Activated CD4-positive, alpha-beta T cell treated with anti-CD3 and anti-CD28 coated beads, Interleukin-2, Interleukin-4, amounts not matched to agents 100 ng/mL and 50 ng/mL, durations not matched to agents 16 hours and 8 hours (primary cell): ENCODE measurements around the gene S100P.

Experiments used
- DNase-seq: peaks from one replicate; pipeline ENCODE4 v3.0.0-alpha.2; 2020; ENCODE audit warnings: low spot score

Gene S100P

GRCh38 chr4:6673191-6673659, 20.5 kb upstream of the S100P start:
- DNase-seq = peak; percentile 57

DNA sequence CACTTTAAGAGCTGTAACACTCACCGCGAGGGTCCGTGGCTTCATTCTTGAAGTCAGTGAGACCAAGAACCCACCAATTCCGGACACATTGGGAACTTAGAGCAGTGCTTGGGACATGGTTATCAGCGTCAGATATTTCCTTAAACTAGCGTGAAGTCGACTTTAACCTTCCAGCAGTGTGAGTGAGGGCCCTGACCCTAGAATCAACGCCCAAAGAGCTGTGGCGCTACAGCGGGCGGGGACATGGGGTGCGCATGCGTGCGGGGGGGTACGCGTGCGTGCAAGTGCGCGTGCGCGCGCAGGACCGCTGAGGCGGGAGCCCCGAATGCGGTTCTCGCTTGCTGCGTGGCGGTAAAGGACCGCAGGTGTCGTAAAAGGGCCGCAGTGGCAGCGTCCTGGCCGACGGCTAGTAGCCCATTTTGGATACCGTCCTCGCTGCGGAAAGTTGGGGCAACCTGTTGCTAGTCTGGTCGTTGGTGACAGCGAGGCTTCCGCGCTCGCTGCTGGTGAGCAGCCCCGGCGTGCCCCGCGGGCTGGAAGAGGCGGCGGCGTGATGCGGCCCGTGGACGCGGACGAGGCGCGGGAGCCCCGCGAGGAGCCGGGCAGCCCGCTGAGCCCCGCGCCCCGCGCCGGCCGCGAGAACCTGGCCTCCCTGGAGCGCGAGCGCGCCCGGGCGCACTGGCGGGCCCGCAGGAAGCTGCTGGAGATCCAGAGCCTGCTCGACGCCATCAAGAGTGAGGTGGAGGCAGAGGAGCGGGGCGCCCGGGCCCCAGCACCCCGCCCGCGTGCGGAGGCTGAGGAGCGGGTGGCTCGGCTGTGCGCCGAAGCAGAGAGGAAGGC, 19.8 kb upstream of the S100P start:
- peak; percentile 94 for DNase-seq

DNA sequence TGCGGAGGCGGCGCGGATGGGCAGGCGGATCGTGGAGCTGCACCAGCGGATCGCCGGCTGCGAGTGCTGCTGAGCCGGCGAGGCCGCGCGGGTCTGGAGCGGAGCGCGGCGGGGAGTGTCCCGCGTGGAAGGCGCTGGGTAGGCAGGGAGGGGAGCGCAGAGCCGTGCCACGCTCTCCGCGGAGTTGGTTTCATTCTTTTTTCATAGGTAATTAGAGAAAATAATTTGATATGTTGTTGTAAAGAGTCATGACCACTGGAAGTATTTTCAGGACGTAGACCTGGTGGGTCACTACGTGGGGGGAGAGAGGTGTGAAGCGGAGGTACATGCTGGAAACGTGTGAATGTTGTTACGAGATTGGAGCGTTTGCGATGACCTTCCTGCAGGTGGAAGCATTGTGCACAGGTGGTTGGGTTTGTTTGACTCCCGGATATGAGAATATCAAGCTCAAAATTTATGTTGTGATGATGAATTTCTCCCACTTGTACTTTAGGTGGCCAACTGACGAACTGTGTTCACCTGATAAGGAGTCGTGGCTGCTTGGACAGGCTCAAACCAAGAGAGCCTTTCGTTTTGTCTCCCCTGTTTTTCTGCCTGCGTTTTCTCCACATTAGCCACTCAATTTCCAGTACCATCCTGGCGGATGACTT, 19.1 kb upstream of the S100P start:
- DNase-seq = peak; percentile 81

DNA sequence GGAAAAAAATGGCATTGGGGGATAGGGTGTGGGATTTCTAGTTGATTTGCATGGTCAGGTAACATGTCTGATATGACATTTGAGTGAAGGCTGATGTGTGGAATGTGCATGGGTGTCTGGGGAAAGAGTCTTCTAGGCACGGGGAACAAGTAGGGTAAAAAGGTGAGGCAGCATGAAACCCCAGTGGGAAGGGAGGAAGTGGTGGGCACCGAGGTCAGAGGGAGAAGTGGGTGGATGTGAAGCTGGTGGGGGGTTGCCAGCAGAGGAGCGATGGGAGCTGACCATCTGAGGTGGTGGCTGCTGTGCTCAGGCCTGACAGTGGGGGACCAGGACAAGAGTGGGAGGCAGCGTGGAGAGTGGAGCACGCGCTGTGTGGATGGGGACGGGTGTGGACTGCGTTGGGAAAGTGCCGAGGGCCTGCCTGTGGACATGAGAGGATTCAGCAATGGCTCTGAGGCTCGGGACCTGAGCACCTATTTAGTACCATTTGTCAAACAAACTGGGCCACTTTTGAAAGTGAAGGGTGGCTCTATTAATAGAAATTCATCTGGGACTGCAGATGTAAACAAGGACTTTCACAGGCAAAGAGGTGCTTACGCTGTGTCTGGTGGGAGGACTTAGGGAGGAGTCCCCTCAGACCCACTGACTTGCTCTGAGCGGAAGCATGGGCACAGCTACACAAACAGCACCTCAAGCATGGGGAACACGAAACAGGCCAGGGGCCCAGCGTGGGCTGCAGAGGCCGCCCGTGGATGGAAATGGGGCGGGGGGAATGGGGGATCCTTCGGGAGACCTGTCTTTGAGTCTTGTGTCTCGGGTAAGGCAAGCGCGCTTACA, 16.7 kb upstream of the S100P start:
- no peak for DNase-seq

GRCh38 chr4:6680372-6681034, 13.2 kb upstream of the S100P start:
- no peak for DNase-seq

- DNase-seq = no peak
Measured at GRCh38 chr4:6681191-6681590, 12.5 kb upstream of the S100P start.

GRCh38 chr4:6682862-6683590, 10.7 kb upstream of the S100P start:
- no peak for DNase-seq

- no peak for DNase-seq
Measured at GRCh38 chr4:6684656-6685055, 9.0 kb upstream of the S100P start.

- no peak for DNase-seq
Measured at GRCh38 chr4:6686104-6686787, 7.4 kb upstream of the S100P start.

DNA sequence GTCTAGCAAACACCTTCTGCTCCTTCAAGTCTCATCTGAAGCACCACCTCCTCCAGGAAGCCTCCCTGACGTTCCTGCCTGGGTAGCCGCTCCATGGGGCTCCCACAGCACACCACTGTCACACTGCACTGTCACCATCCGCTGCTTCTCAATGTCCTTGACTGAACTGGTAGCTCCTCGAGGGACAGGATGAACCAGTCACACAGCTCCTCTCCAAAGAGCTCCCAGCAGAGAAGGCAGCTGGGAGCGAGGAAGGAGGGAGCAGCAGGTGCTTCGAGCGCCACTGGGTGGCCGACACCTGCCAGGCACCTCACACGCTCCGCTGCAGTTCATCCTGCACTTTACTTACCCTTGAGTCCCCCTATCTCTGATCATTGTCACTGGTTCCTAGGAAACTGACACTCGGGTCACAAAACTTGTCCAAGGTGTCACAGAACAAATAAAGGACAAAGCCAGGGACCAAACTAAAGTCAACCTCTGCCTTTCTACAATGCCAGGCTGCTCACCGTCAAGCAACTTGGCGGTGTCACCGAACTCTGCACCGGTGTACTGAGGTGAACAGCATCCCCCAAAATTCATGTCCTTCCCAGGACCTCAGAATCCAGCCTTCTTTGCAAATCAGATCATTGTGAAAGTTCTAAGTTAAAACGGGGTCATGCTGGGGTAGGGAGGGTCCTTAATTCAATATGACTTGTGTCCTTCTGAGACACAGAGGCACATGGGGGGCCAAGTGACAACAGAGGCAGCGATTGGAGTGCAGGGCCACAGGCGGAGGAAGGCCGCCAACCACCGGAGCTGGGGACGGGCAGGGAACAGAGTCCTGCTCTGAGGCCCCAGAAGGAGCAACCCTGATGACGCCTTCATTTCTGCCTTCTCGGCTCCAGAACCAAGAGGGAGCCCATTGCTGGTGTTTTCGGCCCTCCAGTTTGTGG, 5.5 kb upstream of the S100P start:
- DNase-seq = no peak

GRCh38 chr4:6688879-6689505, 4.7 kb upstream of the S100P start:
- peak; percentile 89 for DNase-seq

- DNase-seq = no peak
Measured at GRCh38 chr4:6689506-6689960, 4.1 kb upstream of the S100P start.

GRCh38 chr4:6692379-6692778, 1.3 kb upstream of the S100P start:
- no peak for DNase-seq

DNA sequence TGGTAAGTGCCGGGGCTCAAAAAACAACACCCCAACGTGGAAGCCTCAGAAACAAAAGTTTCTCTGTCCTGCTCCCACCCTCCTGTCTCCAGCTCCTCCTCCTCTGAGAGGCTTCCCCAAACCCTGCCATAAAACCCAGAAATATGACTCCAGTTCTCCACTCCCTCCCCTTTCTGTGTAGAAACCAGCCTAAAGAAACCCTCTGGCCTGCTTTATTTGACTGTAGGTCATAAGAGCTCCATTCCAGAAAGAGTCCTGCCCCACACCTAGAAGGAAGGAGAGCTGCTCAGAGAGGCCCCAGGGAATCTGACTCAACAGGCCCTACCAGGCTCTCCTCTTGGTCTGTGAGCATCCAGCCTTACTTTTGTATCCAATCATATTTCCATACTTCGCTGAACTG, 872 bp upstream of the S100P start:
- no peak for DNase-seq

GRCh38 chr4:6694177-6694901, 661 bp downstream of the S100P start:
- DNase-seq = no peak

DNA sequence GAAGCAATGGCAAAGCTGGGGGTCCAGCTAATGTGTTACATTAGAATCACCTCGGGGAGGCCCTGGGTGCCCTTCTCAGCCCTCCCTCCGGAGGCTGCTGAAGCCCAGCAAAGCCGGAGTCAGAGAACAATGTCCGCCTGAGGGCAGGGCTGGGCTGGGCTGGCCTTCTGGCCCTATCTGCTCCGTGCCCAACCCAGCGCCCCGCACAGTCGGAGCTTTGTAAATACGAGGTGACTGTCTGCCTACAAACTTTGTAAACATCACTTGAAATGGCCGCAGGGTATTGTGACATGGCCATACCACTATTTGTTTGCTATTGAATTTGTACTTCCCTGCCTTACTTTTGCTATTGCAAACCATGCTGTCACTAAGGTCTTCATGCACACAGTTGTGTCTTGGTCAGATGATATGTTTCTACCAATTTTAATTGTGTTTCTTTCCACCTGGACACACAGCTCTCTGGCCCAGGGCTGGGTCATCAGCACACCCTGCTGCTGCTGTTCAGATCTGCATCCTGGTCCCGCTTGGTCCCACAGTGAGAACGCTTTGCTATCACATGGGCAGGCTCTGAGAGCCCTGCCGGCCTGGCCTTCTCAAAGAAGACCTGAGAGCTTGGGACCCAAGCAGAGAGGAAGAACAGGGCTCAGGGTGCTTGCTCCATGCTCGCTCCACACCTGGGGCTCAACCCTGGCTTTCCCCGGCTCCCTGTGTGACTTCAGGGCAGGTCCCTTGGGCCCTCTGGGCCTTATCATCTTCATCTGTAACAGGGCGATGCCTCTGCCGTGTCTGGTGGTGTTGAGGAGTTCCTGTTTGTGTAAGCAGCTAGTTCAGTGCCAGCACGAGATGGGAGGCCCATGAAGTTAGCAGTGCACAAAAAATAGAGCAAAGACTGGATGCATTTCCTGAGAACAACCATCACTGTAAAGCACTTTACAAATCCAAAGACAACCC, 2.3 kb downstream of the S100P start:
- DNase-seq = peak; percentile 83

GRCh38 chr4:6696611-6697010, 2.9 kb downstream of the S100P start:
- no peak for DNase-seq
